ENCODE measurements around the gene RPL10A.

Gene RPL10A

DNA sequence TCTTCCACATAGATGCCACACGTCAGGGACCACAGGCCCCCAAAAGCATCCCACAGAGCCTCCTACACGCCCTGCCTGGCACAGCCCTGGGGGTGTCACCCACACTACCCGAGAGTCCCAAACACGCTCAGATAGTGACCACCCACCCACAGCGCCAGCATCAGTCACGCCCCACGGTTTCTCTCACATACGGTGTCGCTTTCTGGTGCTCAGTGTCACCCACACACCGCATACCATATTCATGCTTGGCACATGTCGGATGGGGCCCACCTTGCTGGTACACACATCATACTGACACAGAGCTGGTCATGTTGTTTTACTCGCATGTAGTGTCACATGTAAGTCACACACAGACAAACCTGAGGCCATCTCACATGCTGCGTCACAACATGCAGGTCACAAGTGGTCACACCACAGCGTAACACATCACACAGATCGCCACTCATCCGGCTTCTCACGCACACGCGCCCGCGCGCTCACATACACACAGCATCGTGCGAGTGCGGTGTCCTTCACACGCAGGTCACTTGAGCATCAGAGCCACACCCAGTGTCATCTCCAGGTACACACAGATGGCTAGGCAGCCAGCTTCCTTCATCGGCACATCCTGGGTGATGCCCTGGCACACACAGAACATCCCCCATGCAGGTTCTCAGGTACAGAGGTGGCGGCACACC, 25.2 kb downstream of the RPL10A start:
- DNase-seq, result no peak

DNA sequence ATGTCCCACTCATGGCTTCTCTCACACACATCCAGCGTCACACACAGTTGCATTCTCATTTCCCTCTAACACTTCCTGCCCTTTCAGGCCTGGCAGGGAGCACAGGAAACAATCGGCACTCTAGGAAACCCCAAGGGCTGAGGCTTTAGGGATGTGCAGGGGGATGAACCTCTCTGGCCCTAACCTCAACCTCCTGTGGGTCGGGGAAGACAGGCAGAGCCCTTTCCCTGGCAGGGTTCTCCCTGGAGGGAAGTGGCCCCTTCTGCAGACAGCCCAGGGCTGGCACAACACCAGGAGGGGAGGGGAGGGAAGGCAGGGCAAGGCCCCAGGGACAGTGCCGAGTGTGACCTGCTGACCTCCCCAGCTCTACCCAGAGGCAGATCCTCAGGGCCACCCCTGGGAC, 26.0 kb downstream of the RPL10A start:
- no peak for DNase-seq

DNA sequence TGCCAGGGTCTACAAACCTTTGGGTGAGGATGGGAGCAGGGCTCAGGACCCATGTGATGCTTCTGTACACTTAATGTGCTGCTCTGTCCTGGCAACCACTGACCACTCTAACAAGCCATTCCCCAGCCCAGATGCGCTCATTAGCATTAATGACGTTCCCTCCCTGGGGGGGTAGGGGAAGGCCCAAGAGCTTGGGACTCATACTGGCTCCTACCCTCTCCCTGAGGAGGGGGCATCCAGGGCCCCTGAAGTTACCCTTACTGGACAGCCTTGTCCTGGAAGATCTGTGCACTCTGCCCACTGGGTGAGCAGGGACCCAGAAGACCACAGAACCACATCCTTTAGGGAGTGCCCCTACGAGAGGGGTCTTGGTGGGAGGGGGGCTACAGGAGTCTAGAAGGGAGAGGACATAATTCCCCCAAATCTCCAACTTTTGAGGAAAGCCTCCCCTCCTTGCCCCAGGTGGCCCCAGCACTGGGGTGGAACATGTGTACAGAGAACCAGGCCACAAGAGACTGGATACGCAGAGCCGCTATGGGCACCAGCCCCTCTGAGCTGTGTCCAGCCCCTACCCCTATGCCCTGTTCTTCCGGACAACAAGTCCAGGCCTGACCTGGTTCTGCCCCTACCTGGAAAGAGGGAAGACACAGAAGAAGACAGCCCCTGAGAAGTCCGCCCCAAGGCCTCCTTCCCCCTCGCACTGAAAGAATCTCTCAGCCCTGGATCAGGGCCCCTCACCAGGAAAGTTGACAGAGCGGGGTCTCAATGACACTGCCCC, 27.2 kb downstream of the RPL10A start:
- no peak for DNase-seq

DNA sequence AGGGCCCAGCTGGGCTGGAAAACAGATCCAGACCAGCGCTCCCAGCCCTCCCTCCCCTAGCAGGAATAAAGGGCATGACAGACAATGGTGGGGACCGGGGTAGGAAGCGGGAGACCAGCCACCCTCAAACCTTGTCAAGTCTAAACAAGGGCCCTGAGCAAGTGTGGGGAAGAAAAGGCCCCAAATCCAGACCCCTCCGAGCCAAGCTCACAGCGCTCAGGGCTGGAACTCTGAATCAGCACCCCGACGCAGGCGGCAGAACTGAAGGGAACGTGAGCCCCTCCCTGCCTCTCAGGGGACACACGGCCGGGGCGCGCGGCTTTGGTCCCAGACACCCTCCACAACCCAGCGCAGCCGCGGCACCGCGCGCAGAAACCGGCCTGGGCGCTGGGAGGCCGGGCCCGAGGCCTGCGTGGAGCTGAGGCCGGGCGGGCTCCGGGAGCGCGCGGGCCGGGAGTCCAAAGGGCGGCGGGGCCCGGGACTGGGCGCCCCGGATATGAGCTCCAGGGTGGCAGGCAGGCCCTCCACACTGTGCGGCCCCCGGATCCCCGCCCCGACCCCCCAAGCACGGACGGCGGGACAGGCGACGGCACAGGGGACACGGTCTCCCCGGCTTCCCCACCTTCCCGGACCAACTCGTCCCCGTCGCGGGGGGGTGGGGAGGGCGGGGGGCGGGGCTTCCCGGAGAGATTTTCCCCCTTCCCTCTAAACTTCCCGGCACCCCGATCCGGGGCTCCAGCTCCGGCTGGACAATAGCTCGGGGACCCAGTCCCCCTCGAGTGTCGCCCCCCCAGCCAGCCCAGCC, 28.0 kb downstream of the RPL10A start:
- no peak for DNase-seq

DNA sequence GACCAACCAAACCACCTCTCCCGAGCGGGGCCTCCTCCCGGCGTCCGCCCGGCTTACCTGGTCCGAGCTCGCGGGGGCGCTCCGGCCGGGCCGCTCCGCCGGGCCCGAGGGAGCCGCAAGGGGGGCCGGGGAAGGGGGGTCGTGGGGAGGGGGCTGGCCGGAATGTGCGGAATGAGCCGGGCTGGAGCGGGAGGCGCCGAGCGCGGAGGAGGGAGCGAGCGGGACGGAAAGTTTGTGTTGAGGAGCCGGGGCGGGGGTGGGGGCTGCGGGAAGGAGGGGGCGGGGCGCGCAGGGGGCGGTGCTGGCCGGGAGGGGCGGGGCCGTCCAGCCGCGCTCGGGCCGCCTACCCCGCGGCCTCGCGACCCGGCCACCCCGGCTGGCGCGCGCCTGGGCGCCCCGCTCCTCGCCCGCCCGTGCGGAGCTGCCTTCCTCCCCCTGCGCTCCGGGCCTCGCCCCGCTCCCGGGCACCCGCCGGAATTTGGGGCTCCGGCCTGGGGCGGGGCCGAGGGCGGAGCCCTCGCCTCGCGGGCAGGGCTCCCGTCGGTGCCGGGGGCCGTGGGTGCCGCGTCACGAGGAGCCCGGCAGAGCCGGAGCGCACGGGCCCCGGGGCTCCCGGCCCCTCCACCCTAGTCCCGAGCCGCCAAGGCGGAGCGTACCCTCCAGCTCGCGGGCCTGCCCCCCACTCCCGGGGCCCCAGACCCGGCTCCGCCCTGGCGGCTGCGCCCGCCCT, 28.8 kb downstream of the RPL10A start, which contains the start of gene TEAD3:
Gene TEAD3 (minus strand): TSS at position 239 of the 730 bp plus-strand sequence.
- DNase-seq, result no peak

DNA sequence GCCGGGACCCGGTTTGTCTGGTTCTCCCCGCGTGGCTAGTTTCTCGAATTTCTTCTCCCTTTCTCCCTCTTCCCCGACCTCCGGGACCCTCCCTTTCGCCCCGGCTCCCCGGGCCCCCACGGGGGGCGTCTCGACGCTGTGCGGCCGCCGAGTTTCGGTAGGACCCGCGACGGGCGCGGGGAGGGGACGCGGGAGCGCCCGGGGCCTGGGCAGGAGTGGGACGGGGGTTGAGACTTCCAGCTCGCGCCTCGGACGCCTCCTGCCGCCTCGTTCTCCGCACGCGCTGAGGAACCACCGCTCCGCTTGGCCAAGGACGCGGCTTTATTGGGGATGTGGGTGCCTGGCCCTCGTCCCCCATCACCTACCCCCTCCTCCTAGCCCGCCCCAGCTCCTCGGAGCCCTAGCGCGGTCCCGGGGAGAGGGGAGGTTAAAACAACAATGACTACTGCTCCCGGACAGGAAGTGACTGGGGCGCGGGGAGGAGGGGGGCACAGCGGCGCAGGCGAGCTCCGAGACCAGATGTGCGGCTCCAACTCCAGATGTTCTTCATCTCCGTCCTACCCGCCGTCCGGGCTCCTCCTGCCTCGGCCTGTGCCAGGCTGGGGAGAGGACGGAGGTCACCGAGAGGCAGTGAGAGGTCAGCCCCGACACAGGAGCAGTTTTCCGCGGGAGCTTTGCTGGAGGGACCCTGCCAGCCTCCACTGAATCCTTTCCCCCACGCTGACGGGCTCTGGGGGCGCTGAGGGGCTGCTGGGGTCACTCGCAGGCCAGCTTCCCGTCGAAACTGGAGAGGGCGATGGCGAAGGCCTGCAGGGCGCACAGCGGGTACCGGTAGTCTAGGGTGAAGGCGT, 29.6 kb downstream of the RPL10A start:
- DNase-seq, result no peak

DNA sequence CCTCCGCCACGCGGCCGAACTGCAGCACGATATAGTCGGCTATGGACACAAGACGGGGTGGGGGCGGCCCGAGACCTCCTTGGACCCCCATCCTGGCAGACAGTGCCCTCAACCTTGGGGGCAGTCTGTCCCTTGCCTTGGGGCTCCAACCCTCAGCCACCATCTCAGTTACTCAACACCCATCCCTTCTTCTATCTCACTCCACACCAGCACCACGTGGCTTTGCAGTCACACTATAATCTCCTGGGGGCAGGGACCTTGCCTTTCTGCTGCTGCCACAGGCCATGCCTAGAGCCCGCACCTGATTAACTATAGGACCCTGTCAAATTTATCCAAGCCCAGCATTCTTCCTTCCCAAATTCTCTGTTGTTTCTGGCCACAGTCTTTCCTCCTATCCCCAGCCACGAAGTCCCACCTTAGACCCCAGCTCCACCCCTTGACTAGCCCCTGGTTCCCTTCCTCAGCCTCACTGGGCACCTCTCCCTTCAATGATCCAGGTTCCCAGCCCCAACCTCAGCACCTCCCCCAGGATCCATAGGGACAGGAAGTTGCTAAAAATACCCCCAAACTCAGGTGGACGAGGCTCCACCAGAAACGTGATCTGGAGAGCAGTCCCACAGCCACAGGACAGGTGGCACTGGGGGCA, 30.3 kb downstream of the RPL10A start:
- DNase-seq, result no peak

DNA sequence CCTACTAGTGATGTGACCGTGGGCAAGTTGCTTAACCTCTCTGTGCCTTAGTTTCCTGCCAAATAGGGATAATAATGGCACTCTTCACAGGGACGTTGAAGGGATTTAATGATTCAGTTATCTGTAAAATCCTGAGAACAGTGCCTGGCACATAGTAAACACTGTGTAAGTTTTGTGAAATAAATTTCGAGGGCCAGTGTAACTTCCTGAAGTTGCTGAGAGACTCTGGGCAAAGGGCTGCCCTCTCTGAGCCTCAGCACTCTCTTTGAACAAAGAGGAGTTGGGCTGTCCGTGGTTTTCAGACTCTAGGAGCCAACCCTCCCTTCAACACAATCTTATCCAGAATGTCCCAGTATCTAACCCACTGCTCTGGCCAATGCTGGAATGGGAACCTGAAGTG, 31.2 kb downstream of the RPL10A start:
- no peak for DNase-seq

DNA sequence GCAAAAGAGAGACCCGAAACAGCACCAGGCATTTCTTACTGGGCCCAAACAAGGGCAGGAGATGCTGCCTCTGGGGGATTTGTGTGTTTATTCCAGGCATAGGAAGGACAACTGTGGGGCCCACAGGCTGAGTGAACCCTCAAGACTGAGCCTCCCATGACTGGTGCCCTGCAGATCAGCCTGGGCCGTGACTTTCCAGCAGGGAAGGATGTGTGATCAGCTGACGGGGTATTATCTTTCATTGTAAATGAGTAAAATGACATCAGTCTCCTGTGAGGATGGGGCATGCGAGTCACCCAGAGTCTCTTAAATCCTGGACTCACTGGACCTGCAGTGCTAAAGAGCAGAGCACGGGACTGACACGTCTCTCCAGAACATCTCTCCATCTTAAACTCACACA, 32.6 kb downstream of the RPL10A start:
- DNase-seq, result no peak

DNA sequence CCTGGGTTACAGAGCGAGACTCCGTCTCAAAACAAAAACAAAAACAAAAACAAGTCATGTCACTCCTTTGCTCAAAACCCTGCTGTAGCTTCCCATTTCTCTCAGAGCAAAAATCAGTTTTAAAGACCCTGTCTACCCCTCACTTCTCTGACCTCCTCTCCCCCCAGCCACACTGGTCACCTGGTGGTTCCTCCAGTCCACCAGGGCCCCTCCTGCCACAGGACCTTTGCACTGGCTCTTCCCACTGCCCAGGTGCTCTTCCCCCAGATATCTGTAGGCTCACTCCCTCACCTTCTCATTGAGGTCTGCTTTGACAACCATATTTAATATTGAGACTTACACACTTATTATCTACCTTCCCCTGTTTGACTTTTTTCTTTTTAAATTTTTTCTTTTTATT, 33.6 kb downstream of the RPL10A start:
- DNase-seq, result no peak

DNA sequence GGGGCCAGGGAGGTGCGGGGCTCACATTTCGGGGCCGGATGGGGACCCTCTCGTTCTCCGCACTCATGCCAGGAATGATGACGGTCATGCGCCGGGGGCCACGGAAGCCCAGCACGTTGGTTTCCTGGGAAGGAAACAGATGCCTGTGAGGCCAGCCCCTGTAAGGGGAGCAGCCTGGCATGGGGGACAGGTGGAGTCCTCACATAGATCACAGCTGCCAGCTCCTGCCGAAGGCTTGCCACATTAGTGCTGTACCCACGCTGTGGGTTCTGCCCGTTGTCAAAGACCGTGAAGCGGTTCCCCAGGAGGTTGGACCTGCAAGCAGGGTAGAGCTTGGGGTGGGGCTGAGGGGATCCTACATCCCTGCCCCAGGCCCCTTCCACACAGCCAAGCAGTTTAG, 35.3 kb downstream of the RPL10A start:
- no peak for DNase-seq

DNA sequence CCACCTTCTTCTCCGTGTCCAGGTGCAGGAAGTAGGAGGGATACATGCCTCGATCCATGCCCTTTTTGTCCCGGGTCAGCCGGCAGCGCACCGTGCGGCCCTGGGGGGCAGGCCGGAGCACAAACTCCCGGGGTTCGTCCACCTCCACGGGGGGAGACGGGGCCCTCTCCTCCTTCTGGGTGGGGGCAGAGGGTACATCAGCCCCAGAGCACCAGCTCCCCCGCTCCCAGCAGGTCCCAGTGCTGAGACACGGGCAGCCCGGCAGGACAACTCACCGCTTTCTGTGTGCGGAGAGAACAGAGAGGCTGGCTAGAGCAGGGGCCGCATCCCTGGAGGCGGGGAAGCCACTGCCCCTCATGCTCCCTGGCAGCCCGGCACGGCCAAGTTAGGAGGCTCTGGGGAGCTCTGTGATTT, 37.8 kb downstream of the RPL10A start:
- DNase-seq, result no peak

DNA sequence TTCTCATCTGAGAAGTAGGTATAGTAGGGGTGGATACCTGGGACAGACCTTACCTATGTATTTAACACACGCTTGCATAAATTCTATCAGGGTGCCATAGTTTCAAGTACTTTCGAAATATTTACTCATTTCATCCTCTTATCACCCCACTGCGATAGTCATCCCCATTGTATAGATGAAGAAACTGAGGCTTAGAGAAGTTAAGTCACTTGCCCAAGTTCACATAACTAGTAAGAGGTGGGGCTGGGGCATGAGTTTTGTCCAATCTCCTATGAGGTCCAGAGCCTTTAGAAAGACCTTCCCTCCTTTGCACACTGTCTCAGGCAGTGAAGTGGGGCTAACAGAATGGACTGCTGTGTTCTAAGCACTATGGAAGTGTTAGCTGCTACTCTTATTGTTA, 38.3 kb downstream of the RPL10A start:
- no peak for DNase-seq

DNA sequence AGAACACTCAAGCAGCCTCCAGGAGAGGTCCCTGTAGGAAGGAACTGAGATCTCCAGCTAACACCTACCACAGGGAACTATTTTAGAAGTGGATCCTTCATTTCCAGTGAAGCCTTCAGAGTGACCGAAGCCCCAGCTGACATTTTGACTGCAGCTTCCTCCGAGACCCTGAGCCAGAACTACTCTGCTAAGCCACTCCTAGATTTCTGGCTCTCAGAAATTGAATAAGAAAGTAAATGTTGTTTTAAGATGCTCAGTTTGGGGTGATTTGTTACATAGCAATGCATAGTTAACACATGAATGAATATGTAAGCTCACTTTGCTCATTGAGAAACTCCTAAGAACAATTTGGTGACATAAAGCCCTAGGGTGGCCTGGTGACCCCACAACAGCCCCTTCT, 39.0 kb downstream of the RPL10A start:
- DNase-seq, result no peak

DNA sequence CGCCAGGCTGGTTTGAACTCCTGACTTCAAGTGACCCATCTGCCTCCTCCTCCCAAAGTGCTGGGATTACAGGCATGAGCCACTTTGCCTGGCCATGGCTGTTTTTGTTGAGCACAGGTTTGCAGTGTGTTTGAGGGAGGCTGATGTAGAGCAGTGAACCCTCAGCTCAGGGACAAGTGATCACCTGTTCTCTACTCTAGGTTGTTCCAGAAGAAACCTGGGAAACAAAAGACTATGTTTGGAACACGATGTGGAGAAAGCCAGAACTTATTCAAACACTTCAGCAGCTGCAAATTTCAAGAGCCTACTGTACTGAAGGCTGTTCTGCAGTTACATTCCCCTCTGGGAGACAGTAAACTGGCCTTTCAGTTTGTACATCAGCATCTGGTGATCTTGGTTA, 39.8 kb downstream of the RPL10A start:
- DNase-seq, result no peak

DNA sequence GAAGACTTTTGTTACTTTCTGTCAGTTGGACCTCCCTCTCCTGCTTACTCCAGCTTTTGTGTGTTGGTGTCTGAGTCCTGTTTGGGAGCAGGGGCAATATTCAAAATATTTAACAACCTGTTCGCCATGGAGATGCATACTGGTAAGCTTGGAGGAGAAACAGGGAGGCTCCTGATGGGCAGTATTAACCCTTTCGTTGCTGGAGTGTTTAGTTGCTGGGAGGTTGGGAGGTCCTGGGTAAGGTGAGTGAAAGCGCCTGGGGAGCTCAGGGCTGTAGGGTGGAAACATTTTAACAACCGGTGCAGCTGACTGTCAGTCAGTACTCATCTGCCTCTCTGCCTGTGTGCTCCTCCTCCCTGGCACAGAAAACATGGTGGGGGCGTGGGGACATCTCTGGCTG, 40.3 kb downstream of the RPL10A start:
- DNase-seq, result no peak

DNA sequence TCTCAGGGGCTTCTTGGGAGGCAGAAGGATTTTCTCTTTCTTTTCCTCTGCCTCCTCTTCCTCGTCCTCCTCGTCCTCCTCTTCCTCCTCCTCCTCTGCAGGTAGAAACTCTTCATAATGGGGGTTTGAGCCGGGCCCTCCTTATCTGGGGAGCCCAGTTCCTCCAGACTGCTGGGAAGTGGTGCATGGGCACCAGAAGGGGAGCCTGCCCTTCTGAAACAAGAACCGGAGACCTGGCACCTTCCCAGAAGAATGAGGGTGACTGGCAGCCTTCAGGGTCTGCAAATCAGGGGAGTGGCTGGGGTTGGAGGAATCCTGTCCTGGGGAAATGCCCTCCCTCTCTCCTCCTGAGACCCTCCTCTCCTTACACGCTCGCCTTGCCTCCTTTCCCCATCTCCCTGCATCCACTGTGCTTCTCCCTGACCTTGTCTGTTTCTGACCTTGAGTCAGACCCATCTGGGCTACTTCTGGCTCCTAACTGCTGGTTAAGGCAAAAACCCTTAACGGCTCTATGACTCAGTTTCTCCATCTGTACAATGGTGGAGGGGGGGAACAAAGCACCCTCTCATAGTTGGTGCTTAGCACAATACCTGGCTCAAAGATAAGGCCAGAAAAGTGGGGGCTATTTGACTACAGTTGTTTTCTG, 42.8 kb downstream of the RPL10A start:
- DNase-seq, result no peak

DNA sequence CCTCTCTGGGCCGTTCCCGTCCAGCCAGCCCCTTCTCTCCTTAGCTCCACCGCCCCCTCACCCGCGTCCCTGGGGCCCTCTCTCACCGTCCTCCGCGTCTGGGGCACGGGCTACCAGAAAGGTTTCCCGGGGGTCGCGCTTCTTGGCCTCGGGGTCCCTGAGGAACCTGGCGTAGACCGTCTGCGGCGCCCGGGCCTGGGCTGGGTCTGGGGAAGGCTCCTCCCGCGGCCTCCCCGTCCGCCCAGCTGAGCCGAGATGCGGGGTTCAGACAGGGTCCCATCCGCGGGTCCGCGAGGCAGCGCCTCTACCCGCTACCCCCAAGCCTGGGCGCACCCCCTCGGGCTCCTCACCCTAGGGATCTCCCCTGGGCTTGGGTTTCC, 43.4 kb downstream of the RPL10A start:
- no peak for DNase-seq

DNA sequence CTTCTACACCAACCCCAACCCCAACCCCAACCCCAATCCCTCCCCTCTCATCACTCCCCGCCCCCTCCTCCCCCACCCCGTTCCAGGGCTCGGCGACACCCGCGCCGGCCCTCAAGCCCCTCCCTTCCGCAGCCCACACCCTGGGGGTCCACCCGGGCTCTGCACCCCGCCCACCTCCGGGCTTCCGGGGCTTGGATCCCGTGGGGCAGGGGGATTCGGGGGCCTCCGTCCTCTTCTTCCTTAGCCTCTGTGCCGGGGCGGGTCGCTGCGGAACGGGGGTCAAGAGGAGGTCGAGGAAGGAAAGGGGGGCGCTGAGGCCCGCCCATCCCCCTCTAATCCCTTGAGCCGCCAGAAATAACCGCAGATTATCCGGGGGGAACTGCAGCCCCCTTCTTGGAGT, 43.8 kb downstream of the RPL10A start:
- no peak for DNase-seq

DNA sequence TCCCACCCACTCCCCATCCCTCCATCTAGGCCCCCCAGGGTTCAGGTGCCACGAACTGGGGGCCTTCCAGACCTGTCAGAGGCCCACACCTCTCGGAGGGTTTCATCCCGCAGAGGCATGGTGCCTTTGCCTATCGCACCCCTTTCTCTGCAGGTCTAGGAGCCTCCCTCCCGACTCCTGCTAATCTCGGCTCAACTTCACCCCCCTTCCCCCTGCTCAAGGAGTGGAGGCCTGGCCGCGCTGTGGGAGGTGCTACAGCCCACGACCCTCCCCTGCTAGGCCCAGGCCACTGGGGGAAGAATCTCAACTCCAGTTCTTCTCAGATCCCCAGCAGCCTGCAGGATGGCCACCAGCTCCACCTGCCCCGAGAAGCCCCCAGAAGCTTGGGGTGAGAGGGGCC, 44.5 kb downstream of the RPL10A start, which contains the start of gene TULP1:
Gene TULP1 (minus strand): TSS at position 157 of the 400 bp plus-strand sequence. CDS start 38 bp downstream, at position 119.
- DNase-seq, result no peak

DNA sequence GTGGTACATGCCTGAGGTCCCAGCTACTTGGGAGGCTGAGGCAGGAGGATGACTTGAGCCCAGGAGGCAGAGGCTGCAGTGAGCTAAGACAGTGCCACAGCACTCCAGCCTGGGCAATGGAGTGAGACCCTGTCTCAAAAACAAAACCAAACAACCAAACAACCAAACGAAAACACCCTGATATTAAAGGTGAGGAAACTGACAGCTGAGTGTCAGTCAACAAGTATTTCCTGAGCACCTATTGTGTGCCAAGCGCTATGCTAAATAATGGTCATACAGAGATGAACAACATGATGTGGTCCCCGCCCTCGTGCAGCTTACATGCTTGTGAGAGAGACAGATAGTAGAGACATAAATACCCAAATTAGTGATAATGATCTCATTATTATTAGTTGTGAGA, 46.4 kb downstream of the RPL10A start:
- DNase-seq, result no peak
